ENCODE measurements around the gene PSMD13.

Gene PSMD13

DNA sequence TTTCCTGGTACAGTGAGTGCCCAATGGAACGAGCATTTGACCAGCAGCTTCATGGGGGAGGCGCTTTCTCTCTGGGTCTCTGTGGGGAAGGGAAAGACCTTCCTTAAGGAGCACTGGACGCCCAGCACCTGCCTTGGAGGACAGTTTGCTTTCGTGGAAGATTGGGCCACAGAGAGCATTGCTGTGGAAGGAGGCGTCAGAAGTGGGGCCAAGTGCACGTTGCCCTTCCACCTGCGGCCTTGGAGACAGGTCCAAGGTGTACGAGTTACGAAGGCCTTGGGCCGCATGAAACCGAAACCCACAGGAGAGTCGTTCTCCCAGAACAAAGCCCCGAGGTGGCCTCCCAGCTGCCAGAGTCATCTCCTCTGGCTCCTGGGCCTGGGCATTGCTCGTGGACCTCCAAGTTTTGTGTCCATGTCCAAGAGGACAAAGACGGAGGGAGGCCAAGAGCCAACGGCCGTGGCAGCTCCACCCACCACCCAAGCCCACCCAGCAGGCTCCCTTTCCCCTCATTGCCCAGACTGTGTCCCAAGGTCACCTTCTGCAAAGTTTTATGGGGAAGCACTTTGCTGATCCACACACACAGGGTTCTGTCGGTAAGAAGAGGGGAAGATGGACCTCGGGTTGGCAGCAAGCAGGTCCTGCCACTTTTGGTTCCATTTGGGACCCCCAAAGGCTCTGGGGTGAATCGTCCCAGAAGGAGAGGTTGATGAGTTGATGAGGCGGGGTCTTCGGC, 35.6 kb downstream of the PSMD13 start:
- no peak overlapping the region for H3K27ac ChIP-seq (ENCODE audit: low read depth, low read length)
- H3K79me2 ChIP-seq (ENCODE audit: insufficient read depth, low read length) = no peaks in the 10 kb centered on the region
- TF ChIP-seq EZH2phosphoT487 (conservative IDR thresholded peaks at IDR 0.05; ENCODE audit: low read length) = no peak
- TF ChIP-seq, protein P1, sequence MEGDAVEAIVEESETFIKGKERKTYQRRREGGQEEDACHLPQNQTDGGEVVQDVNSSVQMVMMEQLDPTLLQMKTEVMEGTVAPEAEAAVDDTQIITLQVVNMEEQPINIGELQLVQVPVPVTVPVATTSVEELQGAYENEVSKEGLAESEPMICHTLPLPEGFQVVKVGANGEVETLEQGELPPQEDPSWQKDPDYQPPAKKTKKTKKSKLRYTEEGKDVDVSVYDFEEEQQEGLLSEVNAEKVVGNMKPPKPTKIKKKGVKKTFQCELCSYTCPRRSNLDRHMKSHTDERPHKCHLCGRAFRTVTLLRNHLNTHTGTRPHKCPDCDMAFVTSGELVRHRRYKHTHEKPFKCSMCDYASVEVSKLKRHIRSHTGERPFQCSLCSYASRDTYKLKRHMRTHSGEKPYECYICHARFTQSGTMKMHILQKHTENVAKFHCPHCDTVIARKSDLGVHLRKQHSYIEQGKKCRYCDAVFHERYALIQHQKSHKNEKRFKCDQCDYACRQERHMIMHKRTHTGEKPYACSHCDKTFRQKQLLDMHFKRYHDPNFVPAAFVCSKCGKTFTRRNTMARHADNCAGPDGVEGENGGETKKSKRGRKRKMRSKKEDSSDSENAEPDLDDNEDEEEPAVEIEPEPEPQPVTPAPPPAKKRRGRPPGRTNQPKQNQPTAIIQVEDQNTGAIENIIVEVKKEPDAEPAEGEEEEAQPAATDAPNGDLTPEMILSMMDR (IDR thresholded peaks at IDR 0.05; ENCODE audit: insufficient read depth, low read length, poor library complexity, severe bottlenecking) = no peak
- H3K27me3 ChIP-seq (ENCODE audit: low read length) = no peaks in the 10 kb centered on the region
- no peak overlapping the region for H3K9ac ChIP-seq (ENCODE audit: low read length)
- no peaks in the 10 kb centered on the region for H3K9me2 ChIP-seq (replicated peaks; ENCODE audit: insufficient read depth, low read length)
- H3K36me3 ChIP-seq (ENCODE audit: low read length) = no peaks in the 10 kb centered on the region
- no peak overlapping the region for H3K4me2 ChIP-seq (ENCODE audit: low read depth, low read length, poor library complexity, severe bottlenecking)
- no peak overlapping the region for H3K4me3 ChIP-seq (ENCODE audit: insufficient read depth, low read length, poor library complexity, severe bottlenecking)
- no peak overlapping the region for H2AFZ ChIP-seq (ENCODE audit: low read depth, low read length, severe bottlenecking)
- no peaks in the 10 kb centered on the region for H3K9me3 ChIP-seq (ENCODE audit: insufficient read depth, low read length)
- peaks cover 24% of the 10 kb centered on the region for H3F3A ChIP-seq (ENCODE audit: insufficient read depth)
- no peaks in the 10 kb centered on the region for H4K20me1 ChIP-seq (ENCODE audit: low read depth, low read length)

DNA sequence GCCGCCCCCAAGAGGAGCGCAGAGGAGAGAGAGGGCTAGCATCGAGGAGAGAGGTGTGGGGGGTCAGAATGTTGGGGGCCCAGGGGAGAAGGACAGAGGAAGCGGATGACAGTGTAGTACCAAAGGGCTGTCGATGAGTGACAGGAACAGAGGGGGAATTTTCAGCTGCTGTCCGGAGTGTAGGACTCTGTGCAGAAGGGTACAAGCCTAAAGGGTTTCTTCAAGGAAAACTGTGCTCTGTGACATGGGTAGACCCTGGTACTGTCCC, 36.1 kb downstream of the PSMD13 start:
- no peaks in the 10 kb centered on the region for H3K27me3 ChIP-seq (ENCODE audit: low read length)
- H2AFZ ChIP-seq (ENCODE audit: low read depth, low read length, severe bottlenecking) = no peak overlapping the region
- no peaks in the 10 kb centered on the region for H3K36me3 ChIP-seq (ENCODE audit: low read length)
- H3K79me2 ChIP-seq (ENCODE audit: insufficient read depth, low read length) = no peaks in the 10 kb centered on the region
- peaks cover 20% of the 10 kb centered on the region for H3F3A ChIP-seq (ENCODE audit: insufficient read depth)
- H3K4me2 ChIP-seq (ENCODE audit: low read depth, low read length, poor library complexity, severe bottlenecking) = no peak overlapping the region
- H3K27ac ChIP-seq (ENCODE audit: low read depth, low read length) = no peak overlapping the region
- no peaks in the 10 kb centered on the region for H3K9me2 ChIP-seq (replicated peaks; ENCODE audit: insufficient read depth, low read length)
- H3K4me3 ChIP-seq (ENCODE audit: insufficient read depth, low read length, poor library complexity, severe bottlenecking) = no peak overlapping the region
- H3K9me3 ChIP-seq (ENCODE audit: insufficient read depth, low read length) = no peaks in the 10 kb centered on the region
- H4K20me1 ChIP-seq (ENCODE audit: low read depth, low read length) = no peaks in the 10 kb centered on the region
- H3K9ac ChIP-seq (ENCODE audit: low read length) = no peak overlapping the region
- no peak for TF ChIP-seq EZH2phosphoT487 (conservative IDR thresholded peaks at IDR 0.05; ENCODE audit: low read length)
- TF ChIP-seq, protein P1 (IDR thresholded peaks at IDR 0.05; ENCODE audit: insufficient read depth, low read length, poor library complexity, severe bottlenecking) = no peak

DNA sequence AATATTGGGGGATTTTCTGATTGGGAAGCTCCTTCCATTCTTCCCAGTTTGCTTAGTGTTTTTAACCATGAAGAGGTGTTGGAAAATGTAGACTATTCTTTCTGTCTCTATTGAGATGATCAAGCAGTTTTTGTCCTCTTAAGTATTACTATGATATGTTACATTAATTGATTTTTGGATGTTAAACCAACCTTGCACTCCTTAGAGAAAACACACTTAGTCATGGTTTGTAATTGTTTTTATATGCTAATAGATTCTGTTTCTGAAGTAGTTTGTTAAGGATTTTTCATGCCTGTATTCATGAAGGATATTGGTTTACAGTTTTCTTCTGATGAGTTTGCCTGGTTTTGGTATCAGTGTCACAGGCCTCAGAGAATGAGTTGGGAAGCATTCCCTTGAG, 39.4 kb downstream of the PSMD13 start:
- Histone ChIP-seq H3K4me3 (ENCODE audit: insufficient read depth, low read length, poor library complexity, severe bottlenecking) (no peak overlapping the region), H3K36me3 (ENCODE audit: low read length) (no peaks in the 10 kb centered on the region), H3K9me3 (ENCODE audit: insufficient read depth, low read length) (no peaks in the 10 kb centered on the region), H3K27me3 (ENCODE audit: low read length) (no peaks in the 10 kb centered on the region), H3K27ac (ENCODE audit: low read depth, low read length) (no peak overlapping the region), H2AFZ (ENCODE audit: low read depth, low read length, severe bottlenecking) (no peak overlapping the region), H3F3A (ENCODE audit: insufficient read depth) (no peaks in the 10 kb centered on the region), H4K20me1 (ENCODE audit: low read depth, low read length) (no peaks in the 10 kb centered on the region), H3K4me2 (ENCODE audit: low read depth, low read length, poor library complexity, severe bottlenecking) (no peak overlapping the region), H3K9ac (ENCODE audit: low read length) (no peak overlapping the region), H3K79me2 (ENCODE audit: insufficient read depth, low read length) (no peaks in the 10 kb centered on the region), H3K9me2 (replicated peaks; ENCODE audit: insufficient read depth, low read length) (no peaks in the 10 kb centered on the region)
- TF ChIP-seq EZH2phosphoT487 (conservative IDR thresholded peaks at IDR 0.05; ENCODE audit: low read length) = no peak
- TF ChIP-seq, protein P1 (IDR thresholded peaks at IDR 0.05; ENCODE audit: insufficient read depth, low read length, poor library complexity, severe bottlenecking) = no peak
